Left lung (tissue), 10 donors: ENCODE results near the gene BTK. TPM values are rescaled to one million over a fixed set of nuclear protein-coding genes. Genes with fewer than 3 reads are reported as not detected.

Experiments
- ATAC-seq: fragments of 200-7000 bp; cut with Tn5 transposase; one replicate; pipeline ENCODE4 v1.9.1; 2020; ENCODE audit warnings: moderate library complexity
- DNase-seq, 4 donors: peaks; one replicate each; pipeline ENCODE4 v3.0.0-alpha.2; 2013 to 2020
- H3K27ac ChIP-seq, 2 donors: fragments of 200-600 bp; sonication (generic) in 1 of 2; one replicate each; pipeline versions ENCODE4 v1.5.0 to v1.8.0; 2020 to 2021
- H3K27me3 ChIP-seq, 2 donors: fragments of 200-600 bp; sonication (generic) in 1 of 2; one replicate each; pipeline versions ENCODE4 v1.5.0 to v1.8.0; 2020 to 2021
- H3K36me3 ChIP-seq, 2 donors: fragments of 200-600 bp; sonication (generic) in 1 of 2; one replicate each; pipeline versions ENCODE4 v1.5.0 to v1.8.0; 2020 to 2021
- H3K4me1 ChIP-seq, 2 donors: fragments of 200-600 bp; one replicate each; pipeline ENCODE4 v1.8.0; 2021
- H3K4me3 ChIP-seq, 2 donors: fragments of 200-600 bp; sonication (generic) in 1 of 2; one replicate each; pipeline versions ENCODE4 v1.5.0 to v1.8.0; 2020 to 2021; ENCODE audit warnings: mild to moderate bottlenecking in 1 of 2
- H3K9me3 ChIP-seq, 2 donors: fragments of 200-600 bp; sonication (generic) in 1 of 2; one replicate each; pipeline versions ENCODE4 v1.5.0 to v1.8.0; 2020 to 2021
- intact Hi-C, 2 donors: fragments of 100-400 bp; cut with DNase I; formaldehyde crosslinking; loops; one replicate each; pipeline versions ENCODE4 v1.11.2 to v1.14.2; 2022
- polyA plus RNA-seq, 6 donors: library from polyadenylated mRNA; unstranded; fragments of 120-200 nt; gene quantifications; one replicate each; pipeline ENCODE4 v1.2.1, GENCODE V29; 2013; ENCODE audit not compliant: insufficient read length in 6 of 6
- total RNA-seq, 2 donors: library from RNA; stranded (reverse); fragmentation: NEBNext Ultra II Directional; extraction: Animal tissue kit (Norgen Biotek cat#: 25700); gene quantifications; one replicate each; pipeline ENCODE4 v1.2.1, GENCODE V29; 2021
- TF ChIP-seq, protein P1 (sequence below), 2 donors: fragments of 200-600 bp; sonication (generic) in 1 of 2; IDR thresholded peaks; one replicate each; pipeline versions ENCODE4 v1.5.0 to v1.8.0; 2021; ENCODE audit warnings: antibody characterized with exemption in 2 of 2
- donor health status: DM: no; HTN: yes; CAD: no.
- donor health status: DM: no; HTN: no; CAD: no.

Gene BTK
- total and polyA plus RNA-seq, 8 donors, result 4.2 to 26.6 (median 4.8) TPM

- TF ChIP-seq, protein P1, sequence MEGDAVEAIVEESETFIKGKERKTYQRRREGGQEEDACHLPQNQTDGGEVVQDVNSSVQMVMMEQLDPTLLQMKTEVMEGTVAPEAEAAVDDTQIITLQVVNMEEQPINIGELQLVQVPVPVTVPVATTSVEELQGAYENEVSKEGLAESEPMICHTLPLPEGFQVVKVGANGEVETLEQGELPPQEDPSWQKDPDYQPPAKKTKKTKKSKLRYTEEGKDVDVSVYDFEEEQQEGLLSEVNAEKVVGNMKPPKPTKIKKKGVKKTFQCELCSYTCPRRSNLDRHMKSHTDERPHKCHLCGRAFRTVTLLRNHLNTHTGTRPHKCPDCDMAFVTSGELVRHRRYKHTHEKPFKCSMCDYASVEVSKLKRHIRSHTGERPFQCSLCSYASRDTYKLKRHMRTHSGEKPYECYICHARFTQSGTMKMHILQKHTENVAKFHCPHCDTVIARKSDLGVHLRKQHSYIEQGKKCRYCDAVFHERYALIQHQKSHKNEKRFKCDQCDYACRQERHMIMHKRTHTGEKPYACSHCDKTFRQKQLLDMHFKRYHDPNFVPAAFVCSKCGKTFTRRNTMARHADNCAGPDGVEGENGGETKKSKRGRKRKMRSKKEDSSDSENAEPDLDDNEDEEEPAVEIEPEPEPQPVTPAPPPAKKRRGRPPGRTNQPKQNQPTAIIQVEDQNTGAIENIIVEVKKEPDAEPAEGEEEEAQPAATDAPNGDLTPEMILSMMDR (IDR thresholded peaks at IDR 0.05), result no peak
- H3K27ac ChIP-seq, result no peak overlapping the region
- DNase-seq (no peak), ATAC-seq (no peak)
- intact Hi-C loops, result no loop called here
- no peak overlapping the region for H3K4me3 ChIP-seq
- peaks cover 0 to 22% of the 10 kb centered on the region in 2 donors for H3K4me1 ChIP-seq
- no peaks in the 10 kb centered on the region for H3K9me3 ChIP-seq
- H3K36me3 ChIP-seq, result peaks cover 0 to 40% of the 10 kb centered on the region in 2 donors
- H3K27me3 ChIP-seq, result no peaks in the 10 kb centered on the region
These were observed 9.8 kb upstream of the BTK start for GRCh38 chrX:101395789-101396188.

DNA sequence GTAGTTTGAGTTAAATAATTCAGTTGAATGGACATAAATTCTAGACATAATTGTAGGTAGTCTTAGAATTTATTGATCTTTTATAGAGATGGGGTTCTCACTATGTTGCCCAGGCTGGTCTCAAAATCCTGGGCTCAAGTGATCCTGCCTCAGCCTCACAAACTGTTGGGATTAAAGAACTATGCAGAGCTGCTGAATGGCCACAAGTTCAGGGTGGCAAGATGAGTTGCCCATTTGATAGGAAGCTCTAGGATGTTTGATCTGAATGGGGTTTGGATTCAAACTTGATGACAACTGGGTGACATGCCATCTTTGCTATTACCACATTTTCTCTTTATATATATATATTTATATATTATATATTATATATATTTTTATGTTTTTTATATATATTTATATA lies 8.4 kb upstream of the BTK start:
- ATAC-seq (no peak), DNase-seq (no peak)
- Histone ChIP-seq H3K9me3 (no peaks in the 10 kb centered on the region), H3K36me3 (peaks cover 0 to 34% of the 10 kb centered on the region in 2 donors), H3K4me3 (no peak overlapping the region), H3K4me1 (peaks cover 0 to 22% of the 10 kb centered on the region in 2 donors), H3K27ac (no peak overlapping the region), H3K27me3 (no peaks in the 10 kb centered on the region)
- intact Hi-C loops, result no loop called here
- TF ChIP-seq, protein P1 (IDR thresholded peaks at IDR 0.05), result no peak

DNA sequence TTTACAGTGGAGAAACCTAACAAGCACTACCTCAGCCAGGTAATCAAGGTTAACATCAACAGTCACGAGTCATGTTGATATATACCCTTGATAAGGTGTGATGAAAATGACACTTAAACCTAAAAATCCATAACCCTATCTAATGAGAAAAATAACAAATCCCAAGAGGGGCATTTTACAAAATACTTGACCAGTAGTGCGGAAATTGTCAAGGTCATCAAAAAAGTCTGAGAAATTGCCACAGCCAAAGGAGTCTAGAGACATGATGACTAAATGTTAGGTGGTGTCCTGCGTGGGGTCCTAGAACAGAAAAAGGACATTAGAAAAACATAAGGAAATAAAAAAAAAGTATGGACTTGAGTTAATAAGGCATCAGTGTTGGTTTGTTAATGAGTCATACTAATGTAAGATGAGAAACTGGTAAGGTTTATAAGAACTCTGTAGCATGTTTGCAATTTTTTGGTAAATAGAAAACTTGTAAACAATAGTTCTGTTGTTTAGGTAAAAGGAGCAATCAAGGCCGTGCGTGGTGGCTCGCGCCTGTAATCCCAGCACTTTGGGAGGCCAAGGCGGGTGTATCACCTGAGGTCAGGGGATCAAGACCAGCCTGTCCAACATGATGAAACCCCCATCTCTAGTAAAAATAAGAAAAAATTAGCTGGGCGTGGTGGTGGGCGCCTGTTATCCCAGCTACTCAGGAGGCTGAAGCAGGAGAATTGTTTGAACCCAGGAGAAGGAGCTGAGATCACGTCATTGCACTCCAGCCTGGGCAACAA lies 7.7 kb upstream of the BTK start:
- Histone ChIP-seq H3K36me3 (peaks cover 0 to 34% of the 10 kb centered on the region in 2 donors), H3K27ac (no peak overlapping the region), H3K4me3 (no peak overlapping the region), H3K9me3 (no peaks in the 10 kb centered on the region), H3K27me3 (no peaks in the 10 kb centered on the region), H3K4me1 (peaks cover 0 to 22% of the 10 kb centered on the region in 2 donors)
- ATAC-seq (no peak), DNase-seq (no peak)
- TF ChIP-seq, protein P1 (IDR thresholded peaks at IDR 0.05), result no peak
- intact Hi-C loops, result no loop called here

DNA sequence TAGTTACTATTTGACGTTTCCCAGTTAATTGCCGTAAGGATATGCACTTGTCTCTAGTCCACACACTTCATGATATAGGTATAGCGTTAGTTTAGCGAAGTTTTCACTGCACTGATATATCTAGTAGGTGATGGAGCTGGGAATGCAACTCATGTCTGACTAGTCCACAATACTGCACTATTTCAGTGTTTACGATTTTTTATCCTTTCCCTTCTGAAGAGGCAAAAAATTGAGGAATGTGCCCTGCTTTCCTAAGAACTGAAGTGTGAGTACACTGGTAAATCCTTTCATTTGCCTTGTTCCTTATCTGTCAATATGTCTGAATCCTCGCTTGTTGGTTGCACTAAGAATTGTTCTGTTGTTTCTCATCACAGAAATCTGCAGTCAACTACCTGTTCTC lies 5.8 kb upstream of the BTK start:
- ATAC-seq (no peak), DNase-seq (no peak)
- TF ChIP-seq, protein P1 (IDR thresholded peaks at IDR 0.05), result no peak
- Histone ChIP-seq H3K27me3 (no peaks in the 10 kb centered on the region), H3K9me3 (no peaks in the 10 kb centered on the region), H3K4me3 (peak overlapping the region; percentile 45 to 48), H3K27ac (peak overlapping the region in 1 of 2 donors; percentile 78), H3K4me1 (peaks cover 0 to 22% of the 10 kb centered on the region in 2 donors), H3K36me3 (peaks cover 0 to 32% of the 10 kb centered on the region in 2 donors)
- intact Hi-C loops, result no loop called here

GRCh38 chrX:101390664-101391525 lies 4.9 kb upstream of the BTK start, which contains the start of gene RPL36A:
Gene RPL36A (plus strand): TSS chrX:101391011. CDS start chrX:101391044, 33 bp downstream.
- H3K36me3 ChIP-seq, result peaks cover 0 to 22% of the 10 kb centered on the region in 2 donors
- H3K27me3 ChIP-seq, result no peaks in the 10 kb centered on the region
- peak within 1 kb of the TSS; percentile 45 to 48 for H3K4me3 ChIP-seq
- peaks cover 0 to 22% of the 10 kb centered on the region in 2 donors for H3K4me1 ChIP-seq
- peak; percentile 77 to 93 (median 90) for DNase-seq
- peak; percentile 99 for ATAC-seq
- H3K27ac ChIP-seq, result peak within 1 kb of the TSS; percentile 59 to 78
- no peaks in the 10 kb centered on the region for H3K9me3 ChIP-seq
- intact Hi-C loops, result no loop called here
- TF ChIP-seq, protein P1 (IDR thresholded peaks at IDR 0.05), result peak; percentile 42 to 65
